HepG2 (cell line): ENCODE data around the gene ABHD4. TPM values are rescaled to one million over a fixed set of nuclear protein-coding genes. Genes with fewer than 3 reads are reported as not detected.

ENCODE experiments used
- ATF5 ChIP-seq: sonication (generic); formaldehyde crosslinking; IDR thresholded peaks from 2 replicates; pipeline ENCODE4 v1.4.0; 2020; ENCODE audit warnings: mild to moderate bottlenecking, low read depth, missing genetic modification reagents
- ATF6 ChIP-seq: sonication (generic); formaldehyde crosslinking; conservative IDR thresholded peaks from 2 replicates; pipeline ENCODE4 v1.4.0; 2020; ENCODE audit warnings: missing genetic modification reagents
- CSRNP1 ChIP-seq: sonication (generic); formaldehyde crosslinking; IDR thresholded peaks from 2 replicates; pipeline ENCODE4 v1.8.1; 2023; ENCODE audit warnings: mild to moderate bottlenecking, missing genetic modification reagents
- E2F2 ChIP-seq: sonication (generic); formaldehyde crosslinking; IDR thresholded peaks from 2 replicates; pipeline ENCODE4 v1.4.0; 2020; ENCODE audit warnings: missing genetic modification reagents, borderline replicate concordance
- ETV6 ChIP-seq: sonication (generic); formaldehyde crosslinking; conservative IDR thresholded peaks from 2 replicates; pipeline ENCODE4 v1.4.0; 2020; ENCODE audit warnings: missing genetic modification reagents
- FOXJ3 ChIP-seq: sonication (generic); formaldehyde crosslinking; IDR thresholded peaks from 2 replicates; pipeline ENCODE4 v1.4.0; 2020; ENCODE audit warnings: missing genetic modification reagents, mild to moderate bottlenecking, borderline replicate concordance
- IKZF4 ChIP-seq: sonication (generic); formaldehyde crosslinking; IDR thresholded peaks from 2 replicates; pipeline ENCODE4 v1.5.1; 2020; ENCODE audit warnings: borderline replicate concordance, mild to moderate bottlenecking, low read depth, missing genetic modification reagents; ENCODE audit errors: not compliant biosample characterization
- KDM5B ChIP-seq: sonication (generic); formaldehyde crosslinking; IDR thresholded peaks from 2 replicates; pipeline ENCODE4 v1.4.0; 2020; ENCODE audit warnings: missing genetic modification reagents, mild to moderate bottlenecking, borderline replicate concordance
- MBD4 ChIP-seq: IDR thresholded peaks from 2 replicates; pipeline ENCODE4 v1.6.1; 2012; ENCODE audit warnings: low read length, inconsistent platforms, borderline replicate concordance
- MIXL1 ChIP-seq: IDR thresholded peaks from 2 replicates; pipeline ENCODE4 v1.6.1; 2016
- MXD3 ChIP-seq: IDR thresholded peaks from 2 replicates; pipeline ENCODE4 v1.6.1; 2016; ENCODE audit warnings: mild to moderate bottlenecking, missing biosample characterization, missing genetic modification reagents
- NFYB ChIP-seq: sonication (generic); formaldehyde crosslinking; IDR thresholded peaks from 2 replicates; pipeline ENCODE4 v1.4.0; 2020; ENCODE audit warnings: missing genetic modification reagents
- NR2F6 ChIP-seq, 2 experiments: IDR thresholded peaks; 2 replicates each; pipeline ENCODE4 v1.6.1; 2016; ENCODE audit warnings: antibody characterized with exemption in 1 of 2, mild to moderate bottlenecking in 1 of 2
- SAP130 ChIP-seq: IDR thresholded peaks from 2 replicates; pipeline ENCODE4 v1.6.1; 2016; ENCODE audit warnings: low read depth
- SOX5 ChIP-seq: IDR thresholded peaks from 2 replicates; pipeline ENCODE4 v1.6.1; 2016; ENCODE audit warnings: borderline replicate concordance
- THAP7 ChIP-seq: sonication (generic); formaldehyde crosslinking; IDR thresholded peaks from 2 replicates; pipeline ENCODE4 v1.8.1; 2023; ENCODE audit warnings: mild to moderate bottlenecking, missing genetic modification reagents
- ZFP37 ChIP-seq: sonication (generic); formaldehyde crosslinking; IDR thresholded peaks from 2 replicates; pipeline ENCODE4 v1.4.0; 2020; ENCODE audit warnings: missing genetic modification reagents, borderline replicate concordance
- ZNF580 ChIP-seq: IDR thresholded peaks from 2 replicates; pipeline ENCODE4 v1.6.1; 2016; ENCODE audit warnings: low read depth, borderline replicate concordance
- ZNF607 ChIP-seq: sonication (generic); formaldehyde crosslinking; IDR thresholded peaks from 2 replicates; pipeline ENCODE4 v1.5.1; 2020; ENCODE audit warnings: missing genetic modification reagents, mild to moderate bottlenecking, borderline replicate concordance
- ZNF639 ChIP-seq: conservative IDR thresholded peaks from 2 replicates; pipeline ENCODE4 v1.6.1; 2018; ENCODE audit warnings: missing genetic modification reagents
- polyA plus RNA-seq, 8 experiments: library from polyadenylated mRNA; depleted of rRNA in 3 of 8; stranded (reverse) in 7 of 8; unstranded in 1 of 8; fragments of >200 nt; fragmentation: Illumina TruSeq in 4 of 8; extraction: Trizol in 4 of 8; gene quantifications; 2 replicates each; pipeline versions ENCODE4 v1.2.1 to v1.2.3, GENCODE V29; 2011 to 2016; ENCODE audit warnings: low read depth in 4 of 8, missing spikeins in 1 of 8, mixed read lengths in 1 of 8; ENCODE audit not compliant: insufficient read depth in 1 of 8
- total RNA-seq, 5 experiments: library from RNA; depleted of rRNA; stranded (reverse); fragments of >200 nt; fragmentation: Illumina TruSeq; extraction: Trizol; gene quantifications; 2 replicates each; pipeline ENCODE4 v1.2.3, GENCODE V29; 2016; ENCODE audit warnings: low read depth in 1 of 5

Gene ABHD4
- total and polyA plus RNA-seq, 2 of the 13 experiments (the other 11 are each of a cell fraction or from before 2014, with no cell fraction given) = 16.1 to 47.5 TPM

GRCh38 chr14:22556990-22557623 is 41.0 kb upstream of the ABHD4 start (continued):
- TF ChIP-seq ZNF639 (CRISPR knock-in tag) (0 out of 2 replicates have a peak, but pooled peaks have one; percentile 23), MXD3 (0 out of 2 replicates have a peak, but pooled peaks have one; percentile 40), ATF5 (no peak), KDM5B (CRISPR knock-in tag) (no peak; the same call in 1 of the 2 replicates), ATF6 (CRISPR knock-in tag) (0 out of 2 replicates have a peak, but pooled peaks have one; percentile 94), FOXJ3 (CRISPR knock-in tag) (peak; percentile 50; the same call in 1 of the 2 replicates), MIXL1 (CRISPR knock-in tag) (peak; percentile 65; the same call in 1 of the 2 replicates), E2F2 (CRISPR knock-in tag) (peak; percentile 80; the same call in 1 of the 2 replicates), CSRNP1 (0 out of 2 replicates have a peak, but pooled peaks have one; percentile 6), IKZF4 (CRISPR knock-in tag) (no peak), NFYB (no peak), NR2F6 (IDR thresholded peaks at IDR 0.05) (0 out of 2 replicates have a peak, but pooled peaks have one; percentile 13), NR2F6 (CRISPR knock-in tag; IDR thresholded peaks at IDR 0.05) (0 out of 2 replicates have a peak, but pooled peaks have one; percentile 12), ETV6 (CRISPR knock-in tag) (peak; percentile 68; the same call in 1 of the 2 replicates), MBD4 (no peak), SOX5 (CRISPR knock-in tag) (peak; percentile 67), ZNF580 (CRISPR knock-in tag) (peak; percentile 92), THAP7 (CRISPR knock-in tag) (no peak; the same call in none of the 2 replicates), ZNF607 (CRISPR knock-in tag) (peak; percentile 80), SAP130 (CRISPR knock-in tag) (peak; percentile 55), ZFP37 (CRISPR knock-in tag) (0 out of 2 replicates have a peak, but pooled peaks have one; percentile 73)
